GM18502 (cell line): ENCODE measurements around the gene LPXN.
"Not testable (repeated sequence)": the region's sequence is repeated elsewhere in the genome, so short reads cannot be mapped to it uniquely, and the experiment has no call there.

Experiments used
- ATAC-seq: cut with Tn5 transposase; IDR thresholded peaks from one replicate; pipeline ENCODE4 v1.9.1; 2021; ENCODE audit warnings: mild to moderate bottlenecking; ENCODE audit not compliant: unreplicated experiment, poor library complexity

The LPXN gene

DNA sequence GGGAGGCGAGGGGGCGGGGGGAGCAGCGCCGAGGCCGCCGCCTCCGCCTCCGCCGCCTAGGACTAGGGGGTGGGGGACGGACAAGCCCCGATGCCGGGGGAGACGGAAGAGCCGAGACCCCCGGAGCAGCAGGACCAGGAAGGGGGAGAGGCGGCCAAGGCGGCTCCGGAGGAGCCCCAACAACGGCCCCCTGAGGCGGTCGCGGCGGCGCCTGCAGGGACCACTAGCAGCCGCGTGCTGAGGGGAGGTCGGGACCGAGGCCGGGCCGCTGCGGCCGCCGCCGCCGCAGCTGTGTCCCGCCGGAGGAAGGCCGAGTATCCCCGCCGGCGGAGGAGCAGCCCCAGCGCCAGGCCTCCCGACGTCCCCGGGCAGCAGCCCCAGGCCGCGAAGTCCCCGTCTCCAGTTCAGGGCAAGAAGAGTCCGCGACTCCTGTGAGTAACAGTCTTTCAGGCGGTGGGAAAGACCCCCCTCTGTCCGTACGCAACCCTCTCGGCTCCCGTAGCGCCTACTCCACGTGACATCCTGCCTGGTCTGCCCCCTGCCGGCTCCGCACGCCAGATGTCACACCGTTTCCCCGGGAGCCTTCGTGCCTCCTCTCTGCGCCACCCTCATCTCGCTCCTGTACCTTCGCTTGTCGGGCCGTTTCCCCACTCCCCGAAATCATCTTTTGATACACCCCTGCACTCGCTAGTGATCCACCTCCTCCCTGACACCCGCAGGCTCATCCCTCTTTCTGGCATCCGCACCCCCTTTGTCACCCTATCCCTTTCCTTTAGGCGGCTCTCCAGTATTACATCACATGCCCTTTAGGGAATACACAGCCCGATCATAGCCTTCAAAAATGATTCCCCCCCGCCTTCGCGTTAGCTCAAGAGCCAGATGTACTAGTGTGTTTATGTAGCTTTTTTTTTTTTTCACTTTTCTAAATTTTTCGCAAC, 3.8 kb upstream of the LPXN start:
- peak; percentile 52 for ATAC-seq

DNA sequence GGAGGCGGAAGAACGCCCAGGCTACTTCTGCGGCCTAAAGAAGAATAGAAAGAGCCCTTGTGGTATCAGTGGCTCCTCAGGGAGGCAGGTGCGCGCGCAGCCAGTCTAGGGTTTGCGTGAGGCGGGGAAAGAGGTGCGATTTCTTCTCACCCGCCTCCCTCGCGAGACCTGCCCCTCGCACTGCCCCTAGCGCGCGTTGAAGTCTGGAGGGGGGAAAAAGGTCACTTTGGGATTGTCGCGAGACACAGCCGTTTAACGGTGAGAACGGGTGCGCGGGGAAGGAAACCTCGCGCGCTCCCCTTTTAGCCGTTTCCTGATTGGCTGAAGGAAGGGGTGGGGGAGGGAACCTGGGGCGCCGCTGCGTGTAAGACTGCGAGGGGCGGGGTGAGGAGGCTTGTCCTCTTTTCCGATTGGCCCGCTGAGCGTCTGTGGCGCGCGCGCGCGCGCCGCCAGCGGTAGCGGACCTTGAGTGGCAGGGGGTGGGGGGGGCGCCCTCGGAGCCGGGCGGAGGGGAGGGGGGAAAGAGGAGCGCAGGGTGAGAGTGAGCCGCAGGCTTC, 3.1 kb upstream of the LPXN start, which contains the start of gene ZFP91:
ZFP91 (plus strand) TSS at position 429 of the 557 bp plus-strand sequence. CDS start 219 bp downstream, outside the sequence.
- ATAC-seq: peak; percentile 38

GRCh38 chr11:58578136-58578634, 2.5 kb upstream of the LPXN start:
- no peak for ATAC-seq

DNA sequence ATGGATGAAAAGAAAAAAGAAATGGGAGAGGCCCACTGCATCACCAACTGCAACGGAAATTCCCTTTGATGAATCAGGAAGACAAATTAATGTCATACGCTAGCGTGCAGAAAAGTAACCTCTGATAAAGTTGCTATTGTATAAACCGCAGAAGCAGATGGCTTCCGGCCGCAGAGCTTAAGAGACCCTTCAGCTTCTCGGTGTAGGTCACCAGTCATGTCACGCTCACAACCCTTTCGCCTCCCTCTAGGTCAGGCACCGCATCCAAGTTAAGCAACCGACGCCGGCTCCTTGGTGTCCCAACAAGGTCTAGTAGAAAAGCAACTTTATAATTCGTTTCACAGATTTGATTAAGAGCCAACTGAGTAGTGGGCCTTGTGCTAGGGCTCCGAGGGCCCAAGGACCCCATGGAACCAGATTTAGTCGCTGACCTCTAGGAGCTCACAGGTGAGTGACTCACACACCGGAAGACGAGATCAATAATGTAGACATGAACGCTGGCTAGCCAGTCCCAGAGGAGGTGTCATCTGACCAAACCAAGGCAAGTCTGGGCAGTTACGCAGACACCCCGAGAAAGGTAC, 2.0 kb upstream of the LPXN start:
- peak; percentile 46 for ATAC-seq

- no peak for ATAC-seq
These were observed 1.3 kb upstream of the LPXN start for GRCh38 chr11:58576887-58577471.

GRCh38 chr11:58574881-58575280, 775 bp downstream of the LPXN start:
- ATAC-seq: no peak

GRCh38 chr11:58573451-58574104, 2.1 kb downstream of the LPXN start:
- peak; percentile 38 for ATAC-seq

DNA sequence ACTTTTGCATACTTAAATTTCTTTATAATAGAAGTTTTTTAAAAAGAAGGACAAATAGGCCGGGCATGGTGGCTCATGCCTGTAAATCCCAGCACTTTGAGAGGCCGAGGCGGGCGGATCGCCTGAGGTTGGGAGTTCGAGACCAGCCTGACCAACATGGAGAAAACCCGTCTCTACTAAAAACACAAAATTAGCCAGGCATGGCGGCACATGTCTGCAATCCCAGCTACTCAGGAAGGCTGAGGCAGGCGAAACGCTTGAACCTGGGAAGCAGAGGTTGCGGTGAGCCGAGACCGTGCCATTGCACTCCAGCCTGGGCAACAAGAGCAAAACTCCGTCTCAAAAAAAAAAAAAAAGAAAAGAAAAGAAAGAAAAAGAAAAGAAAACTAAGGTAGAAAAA, 2.8 kb downstream of the LPXN start:
- not testable (repeated sequence) for ATAC-seq

DNA sequence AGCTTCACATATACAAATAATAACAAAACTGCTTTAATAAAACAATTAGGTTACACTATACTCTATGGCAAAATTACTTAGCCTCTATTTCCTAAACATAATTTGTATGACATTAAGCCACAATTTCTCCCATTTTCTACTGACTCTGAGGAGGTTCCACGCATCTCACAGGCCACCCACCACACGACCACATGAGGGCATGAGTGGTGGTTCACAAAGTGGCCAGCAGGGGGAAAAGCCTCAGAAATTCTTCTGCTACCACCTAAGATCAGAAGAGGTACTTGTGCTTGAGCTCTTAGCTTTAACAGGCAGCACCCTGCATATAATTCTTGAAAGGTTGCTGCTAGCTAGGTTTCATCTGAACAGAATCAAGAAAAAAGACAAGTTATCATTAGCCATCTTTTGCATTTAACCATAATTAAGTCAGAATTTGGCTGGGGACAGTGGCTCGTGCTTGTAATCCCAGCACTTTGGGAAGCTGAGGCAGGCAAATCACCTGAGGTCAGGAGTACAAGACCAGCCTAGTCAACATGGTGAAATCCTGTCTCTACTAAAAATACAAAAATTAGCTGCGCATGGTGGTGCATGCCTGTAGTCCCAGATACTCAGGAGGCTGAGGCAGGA, 7.7 kb downstream of the LPXN start:
- peak; percentile 95 for ATAC-seq

GRCh38 chr11:58564231-58564630, 11.4 kb downstream of the LPXN start:
- no peak for ATAC-seq

GRCh38 chr11:58562375-58562800, 13.3 kb downstream of the LPXN start:
- peak; percentile 79 for ATAC-seq

- ATAC-seq: no peak
These were observed 14.1 kb downstream of the LPXN start for GRCh38 chr11:58561394-58562098.

DNA sequence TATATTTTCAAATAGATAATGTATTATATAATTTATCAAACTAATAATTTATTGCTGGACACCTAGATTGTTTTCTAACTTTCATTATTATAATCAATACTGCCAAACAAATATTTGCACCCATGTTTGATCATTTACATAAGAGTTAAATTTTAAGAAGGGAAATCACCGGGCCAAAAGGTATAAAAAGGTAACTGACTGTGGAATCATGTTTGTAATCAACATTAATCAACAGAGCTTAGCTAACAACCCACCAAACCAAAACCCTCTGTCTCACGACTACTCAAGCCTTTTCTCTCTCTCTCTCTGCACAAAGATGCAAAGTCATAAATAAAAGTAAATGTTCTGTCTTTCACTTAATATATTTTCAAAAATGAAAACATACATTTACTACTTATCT, 14.8 kb downstream of the LPXN start:
- ATAC-seq: no peak

DNA sequence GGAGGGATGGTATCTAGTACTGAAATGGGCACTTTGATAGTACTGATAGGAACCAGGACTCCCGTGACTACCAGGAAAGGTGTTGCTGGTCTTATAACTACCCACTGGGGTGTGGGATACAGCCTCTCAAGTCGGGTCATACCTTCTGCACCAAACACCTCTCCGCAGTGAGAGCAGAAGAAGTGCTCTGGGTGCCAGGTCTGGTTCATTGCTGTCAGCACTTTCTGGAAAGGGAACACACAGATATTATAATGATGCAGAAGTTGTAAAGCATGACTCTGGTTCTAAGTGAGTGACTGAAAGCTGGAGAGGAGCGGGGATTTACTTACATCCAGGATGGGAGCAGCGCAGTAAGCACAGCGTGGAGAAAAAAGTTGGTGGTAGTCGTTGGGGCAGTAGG, 26.0 kb downstream of the LPXN start:
- ATAC-seq: no peak

DNA sequence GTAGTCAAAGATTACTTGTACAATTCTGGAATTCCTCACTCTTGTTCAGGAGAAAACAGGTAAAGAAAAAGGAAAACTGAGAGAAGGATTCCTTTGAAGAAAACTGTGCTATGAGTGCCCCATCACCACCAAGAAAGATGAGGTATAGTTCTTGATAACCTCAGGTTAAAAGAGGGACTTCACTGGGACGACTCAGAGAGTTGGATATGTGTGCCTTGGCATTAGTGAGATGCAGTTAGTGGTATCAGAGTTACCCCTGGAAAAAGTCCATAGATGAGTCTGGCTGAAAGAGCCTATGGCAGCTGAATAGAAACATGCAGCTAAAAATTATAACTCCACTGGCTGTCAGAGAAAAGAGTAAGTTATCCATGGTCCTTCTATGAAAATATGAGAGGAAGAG, 28.8 kb downstream of the LPXN start:
- no peak for ATAC-seq

DNA sequence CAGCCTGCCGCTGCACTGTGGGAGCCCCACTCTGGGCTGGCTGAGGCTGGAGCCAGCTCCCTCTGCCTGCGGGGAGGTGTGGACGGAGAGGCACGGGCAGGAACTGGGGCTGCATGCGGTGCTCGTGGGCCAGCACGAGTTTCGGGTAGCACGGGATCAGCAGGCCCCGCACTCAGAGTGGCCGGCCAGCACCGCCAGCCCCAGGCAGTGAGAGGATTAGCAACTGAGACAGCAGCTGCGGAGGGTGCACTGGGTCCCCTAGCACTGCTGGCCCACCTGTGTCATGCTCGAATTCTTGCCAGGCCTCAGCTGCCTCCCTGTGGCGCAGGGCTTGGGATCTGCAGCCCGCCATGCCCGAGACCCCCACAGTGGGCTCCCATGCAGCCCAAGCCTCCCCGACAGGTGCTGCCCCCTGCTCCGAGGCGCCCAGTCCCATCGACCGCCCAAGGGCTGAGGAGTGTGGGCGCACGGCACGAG, 43.8 kb downstream of the LPXN start:
- no peak for ATAC-seq

DNA sequence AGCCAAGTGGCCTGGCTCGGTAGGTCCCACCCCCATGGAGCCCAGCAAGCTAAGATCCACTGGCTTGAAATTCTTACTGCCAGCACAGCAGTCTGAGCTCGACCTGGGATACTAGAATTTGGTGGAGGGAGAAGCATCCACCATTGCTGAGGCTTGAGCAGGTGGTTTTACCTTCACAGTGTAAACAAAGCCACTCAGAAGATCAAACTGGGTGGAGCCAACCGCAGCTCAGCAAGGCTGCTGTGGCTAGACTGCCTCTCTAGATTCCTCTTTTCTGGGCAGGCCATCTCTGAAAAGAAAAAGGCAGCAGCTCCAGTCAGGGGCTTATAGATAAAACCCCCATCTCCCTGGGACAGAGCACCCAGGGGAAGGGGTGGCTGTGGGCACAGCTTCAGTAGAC, 45.4 kb downstream of the LPXN start:
- no peak for ATAC-seq

- ATAC-seq: no peak
These were observed 48.2 kb downstream of the LPXN start for GRCh38 chr11:58527429-58527828.

GRCh38 chr11:58526721-58527120, 48.9 kb downstream of the LPXN start:
- ATAC-seq: no peak
